K562 (cell line): ENCODE data around the gene AMZ2.

Experiments used
- FOXA3 ChIP-seq, 2 experiments: fragments of 450-650 bp in 1 of 2; sonication (generic) in 1 of 2; formaldehyde crosslinking; IDR thresholded peaks in 1 of 2; conservative IDR thresholded peaks in 1 of 2; 2 replicates each; pipeline versions ENCODE4 v1.4.0 to v1.8.0; 2020 to 2022; ENCODE audit warnings: mild to moderate bottlenecking in 2 of 2, missing genetic modification reagents in 1 of 2
- POLR2A ChIP-seq: fragments of 450-650 bp; conservative IDR thresholded peaks from 2 replicates; pipeline ENCODE4 v1.6.1; 2016
- RAD21 ChIP-seq, 2 experiments: fragments of 250-450 bp in 1 of 2; fragments of 450-650 bp in 1 of 2; sonication (Bioruptor Pico) in 1 of 2; formaldehyde crosslinking in 1 of 2; IDR thresholded peaks in 1 of 2; conservative IDR thresholded peaks in 1 of 2; 2 replicates each; pipeline versions ENCODE4 v1.4.0 to v1.8.0; 2020 to 2022; ENCODE audit warnings: mild to moderate bottlenecking in 2 of 2, moderate library complexity in 1 of 2
- SIRT6 ChIP-seq: IDR thresholded peaks from one replicate; pipeline ENCODE4 v1.6.1; 2012; ENCODE audit warnings: low read depth, mild to moderate bottlenecking, control low read depth, inconsistent platforms, low read length, moderate library complexity
- TBP ChIP-seq: optimal IDR thresholded peaks from 2 replicates; pipeline ENCODE3; 2011; ENCODE audit warnings: low read depth, low read length, improper control_type of control experiment
- ZNF444 ChIP-seq: fragments of 250-450 bp; sonication (Bioruptor Pico); IDR thresholded peaks from 2 replicates; pipeline ENCODE4 v1.4.0; 2020; ENCODE audit warnings: mild to moderate bottlenecking, moderate library complexity

GRCh38 chr17:68228817-68229570 is 18.8 kb upstream of the AMZ2 start:
- TF ChIP-seq FOXA3 (CRISPR knock-in tag; conservative IDR thresholded peaks at IDR 0.05 in 1 of 2, IDR thresholded peaks at IDR 0.05 in 1 of 2) (no peak), RAD21 (CRISPR knock-in tag; conservative IDR thresholded peaks at IDR 0.05 in 1 of 2, IDR thresholded peaks at IDR 0.05 in 1 of 2) (no peak), POLR2A (no peak), ZNF444 (CRISPR knock-in tag) (no peak), TBP (no peak), SIRT6 (no peak)
